Measurements from ENCODE around the gene ITGB7.

ITGB7 gene

GRCh38 chr12:53230108-53230845 is 23.2 kb upstream of the ITGB7 start:
- no peak for DNase-seq

- DNase-seq: no peak
Observed at GRCh38 chr12:53229454-53229853, 22.4 kb upstream of the ITGB7 start.

- DNase-seq: no peak
Observed at GRCh38 chr12:53227836-53228235, 20.8 kb upstream of the ITGB7 start.

- DNase-seq: no peak
Observed at GRCh38 chr12:53227341-53227740, 20.3 kb upstream of the ITGB7 start.

- no peak for DNase-seq
Observed at GRCh38 chr12:53226815-53227214, 19.8 kb upstream of the ITGB7 start.

- DNase-seq: no peak
Observed at GRCh38 chr12:53225635-53226424, 18.8 kb upstream of the ITGB7 start.

- DNase-seq: no peak
Observed at GRCh38 chr12:53224897-53225634, 18.0 kb upstream of the ITGB7 start.

- no peak for DNase-seq
Observed at GRCh38 chr12:53224061-53224896, 17.2 kb upstream of the ITGB7 start.

- no peak for DNase-seq
Observed at GRCh38 chr12:53223389-53224060, 16.5 kb upstream of the ITGB7 start.

- DNase-seq: no peak
Observed at GRCh38 chr12:53222806-53223261, 15.8 kb upstream of the ITGB7 start.

- DNase-seq: no peak
Observed at GRCh38 chr12:53222170-53222721, 15.2 kb upstream of the ITGB7 start.

- DNase-seq: peak; percentile 42
Observed at GRCh38 chr12:53221203-53222080, 14.4 kb upstream of the ITGB7 start.

- peak; percentile 76 for DNase-seq
Observed at GRCh38 chr12:53220694-53221202, 13.7 kb upstream of the ITGB7 start.

- DNase-seq: peak; percentile 77
Observed at GRCh38 chr12:53219956-53220693, 13.1 kb upstream of the ITGB7 start.

GRCh38 chr12:53219292-53219955 is 12.4 kb upstream of the ITGB7 start:
- peak; percentile 42 for DNase-seq

- DNase-seq: no peak
Observed at GRCh38 chr12:53218551-53219291, 11.7 kb upstream of the ITGB7 start.

GRCh38 chr12:53217931-53218307 is 10.9 kb upstream of the ITGB7 start:
- no peak for DNase-seq
